Endothelial cell of umbilical vein (primary cell): ENCODE results near the gene CABP5. TPM values are rescaled to one million over a fixed set of nuclear protein-coding genes. Genes with fewer than 3 reads are reported as not detected.

ENCODE experiments used
- BruUV-seq: library from RNA; stranded (reverse); fragments of 400-500 nt; replicated peaks from 2 replicates; lab custom pipeline; 2021; lab: Mats Ljungman, UMichigan
- CTCF ChIA-PET: fragments of 300-600, 350-600 bp; sonication (Branson Sonifier 250); formaldehyde crosslinking; loops from one replicate; lab custom pipeline; 2021; ENCODE audit warnings: antibody characterized with exemption, inconsistent platforms; lab: Charles Lee
- POLR2A ChIA-PET: fragments of 300-600, 350-600 bp; sonication (Branson Sonifier 250); formaldehyde crosslinking; loops from one replicate; lab custom pipeline; 2021; ENCODE audit warnings: antibody characterized with exemption, inconsistent platforms; lab: Charles Lee
- DNase-seq: peaks from one replicate; pipeline ENCODE4 v3.0.0-alpha.2; 2011; ENCODE audit warnings: low read depth, low spot score
- FAIRE-seq: peaks from 2 replicates; lab custom pipeline; 2011; peaks lifted over from hg19 to GRCh38; lab: Jason Lieb, UNC
- H2AFZ ChIP-seq: 2 replicates; pipeline ENCODE4 v1.6.0; 2012; ENCODE audit warnings: low read depth, low read length, control low read depth, inconsistent platforms
- H3K27ac ChIP-seq: 2 replicates; pipeline ENCODE4 v1.5.1; 2011; ENCODE audit warnings: low read depth, mild to moderate bottlenecking, control low read depth, low read length, moderate library complexity; ENCODE audit not compliant: insufficient read depth
- H3K27me3 ChIP-seq, 2 experiments: 2 replicates each; pipeline versions ENCODE4 v1.6.0 to v1.6.1; 2011; ENCODE audit warnings: low read length in 2 of 2, mixed read lengths in 1 of 2; ENCODE audit not compliant: control insufficient read depth in 2 of 2, insufficient read depth in 2 of 2
- H3K36me3 ChIP-seq, 2 experiments: 2 replicates in 1 of 2; 3 replicates in 1 of 2; pipeline ENCODE4 v1.5.1; 2011; ENCODE audit warnings: low read length in 2 of 2, mild to moderate bottlenecking in 1 of 2, moderate library complexity in 1 of 2; ENCODE audit not compliant: control insufficient read depth in 2 of 2, insufficient read depth in 2 of 2; ENCODE audit errors: extremely low read depth in 1 of 2
- H3K4me1 ChIP-seq: 3 replicates; pipeline ENCODE4 v1.5.1; 2011; ENCODE audit warnings: mild to moderate bottlenecking, low read length; ENCODE audit not compliant: control insufficient read depth, insufficient read depth; ENCODE audit errors: extremely low read depth
- H3K4me2 ChIP-seq: 2 replicates; pipeline ENCODE4 v1.6.1; 2011; ENCODE audit warnings: low read length, control low read depth, mixed read lengths; ENCODE audit not compliant: insufficient read depth
- H3K4me3 ChIP-seq, 3 experiments: fragments of 200-600 bp in 1 of 3; sonication (generic), shearing (Covaris generic) in 1 of 3; replicated peaks in 1 of 3; 2 replicates each; pipeline ENCODE4 v1.5.1; 2011 to 2016; ENCODE audit warnings: control low read depth in 3 of 3, low read length in 3 of 3, mild to moderate bottlenecking in 2 of 3, inconsistent platforms in 1 of 3, low read depth in 1 of 3, moderate library complexity in 1 of 3; ENCODE audit not compliant: insufficient read depth in 1 of 3
- H3K79me2 ChIP-seq: 2 replicates; pipeline ENCODE4 v1.6.0; 2012; ENCODE audit warnings: low read length, inconsistent platforms; ENCODE audit not compliant: control insufficient read depth, insufficient read depth
- H3K9ac ChIP-seq: replicated peaks from 2 replicates; pipeline ENCODE3; 2011; ENCODE audit warnings: low read length, control low read depth; ENCODE audit not compliant: insufficient read depth; ENCODE audit errors: extremely low read depth
- H3K9me1 ChIP-seq: replicated peaks from 3 replicates; pipeline ENCODE4 v1.6.0; 2011; ENCODE audit warnings: mild to moderate bottlenecking, low read length; ENCODE audit not compliant: control insufficient read depth, insufficient read depth; ENCODE audit errors: extremely low read depth
- H3K9me3 ChIP-seq: replicated peaks from 2 replicates; pipeline ENCODE4 v1.5.1; 2012; ENCODE audit warnings: low read length, inconsistent platforms; ENCODE audit not compliant: control insufficient read depth, insufficient read depth
- H4K20me1 ChIP-seq: replicated peaks from 2 replicates; pipeline ENCODE3; 2011; ENCODE audit warnings: mild to moderate bottlenecking, low read length; ENCODE audit not compliant: control insufficient read depth, insufficient read depth; ENCODE audit errors: extremely low read depth
- EZH2 ChIP-seq: IDR thresholded peaks from 2 replicates; pipeline ENCODE4 v1.6.1; 2012; ENCODE audit warnings: borderline replicate concordance, low read depth, mild to moderate bottlenecking, moderate library complexity, low read length, inconsistent platforms; ENCODE audit not compliant: severe bottlenecking
- FOS ChIP-seq: IDR thresholded peaks from 2 replicates; pipeline ENCODE4 v1.6.1; 2011; ENCODE audit warnings: mild to moderate bottlenecking, low read length, moderate library complexity, borderline replicate concordance; ENCODE audit not compliant: insufficient read depth
- GATA2 ChIP-seq: IDR thresholded peaks from 2 replicates; pipeline ENCODE4 v1.7.0; 2011; ENCODE audit warnings: low read depth, mild to moderate bottlenecking, moderate library complexity, mixed read lengths, low read length; ENCODE audit not compliant: insufficient read length, insufficient read depth
- JUN ChIP-seq: IDR thresholded peaks from 2 replicates; pipeline ENCODE4 v1.6.1; 2011; ENCODE audit warnings: borderline replicate concordance, low read depth; ENCODE audit not compliant: insufficient read length, insufficient read depth
- MYC ChIP-seq: IDR thresholded peaks from one replicate; pipeline ENCODE4 v1.6.1; 2011; ENCODE audit warnings: mild to moderate bottlenecking, low read depth, low read length
- POLR2A ChIP-seq: IDR thresholded peaks from 2 replicates; pipeline ENCODE4 v1.6.1; 2012; ENCODE audit warnings: low read depth, mild to moderate bottlenecking, control low read depth, low read length
- POLR2AphosphoS5 ChIP-seq: IDR thresholded peaks from 2 replicates; pipeline ENCODE4 v1.6.1; 2012; ENCODE audit warnings: low read depth, mild to moderate bottlenecking, control low read depth, low read length, moderate library complexity; ENCODE audit not compliant: insufficient read depth
- dilution Hi-C: fragments of 300-500 bp; cut with MboI; formaldehyde crosslinking; loops from one replicate; pipeline ENCODE4 v1.15.0; 2019; ENCODE audit warnings: low sequenced_read_pairs; ENCODE audit not compliant: extremely low pct_ligation_motif_present
- intact Hi-C: fragments of 100-400 bp; cut with micrococcal nuclease; formaldehyde crosslinking; loops from one replicate; pipeline ENCODE4 v1.10.0; 2022
- polyA plus RNA-seq, 4 experiments: library from polyadenylated mRNA; depleted of rRNA in 3 of 4; stranded (reverse) in 3 of 4; unstranded in 1 of 4; fragments of >200 nt; gene quantifications; 2 replicates each; pipeline versions ENCODE4 v1.2.1 to v1.2.3, GENCODE V29; 2011 to 2012; ENCODE audit warnings: missing spikeins in 1 of 4
- total RNA-seq: library from RNA; stranded (reverse); gene quantifications from 2 replicates; pipeline ENCODE4 v1.2.3, GENCODE V29; 2021
- TF ChIP-seq, protein P1 (sequence below), 2 donors: IDR thresholded peaks; 1 replicate in 1 of 2; 2 replicates in 1 of 2; pipeline ENCODE4 v1.5.1; 2011; ENCODE audit warnings: low read length in 2 of 2, mild to moderate bottlenecking in 2 of 2, moderate library complexity in 2 of 2, control low read depth in 1 of 2, inconsistent platforms in 1 of 2, low read depth in 1 of 2; ENCODE audit not compliant: insufficient read depth in 1 of 2; ENCODE audit errors: extremely low read depth in 1 of 2
- TF ChIP-seq, protein P2 (sequence below): IDR thresholded peaks from 2 replicates; pipeline ENCODE4 v1.6.1; 2011; ENCODE audit not compliant: insufficient read depth, insufficient read length

Gene CABP5
- total and polyA plus RNA-seq, 2 donors (not counting 3 experiments of a cell fraction or from before 2014, with no cell fraction given) = not detected

DNA sequence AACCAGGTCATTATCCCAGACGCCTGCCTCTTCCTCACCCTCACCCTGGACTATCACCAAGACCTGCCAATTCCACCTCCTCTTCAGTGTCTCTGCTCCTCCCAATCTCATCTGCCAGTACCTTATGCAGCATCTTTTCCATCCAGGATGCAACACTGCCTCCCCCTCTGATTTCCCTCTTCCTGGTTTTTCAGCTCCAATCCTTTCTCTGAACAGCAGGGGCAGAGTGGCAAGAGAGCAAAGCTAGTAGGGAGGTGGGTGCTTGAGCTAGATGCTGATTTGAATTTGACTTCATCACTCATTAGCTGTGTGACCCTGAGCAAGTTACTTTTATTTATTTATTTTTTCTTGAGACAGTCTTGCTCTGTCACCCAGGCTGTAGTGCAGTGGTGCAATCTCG, 25.6 kb upstream of the CABP5 start:
- Histone ChIP-seq H3K9me1 (no peaks in the 10 kb centered on the region), H3K9me3 (no peaks in the 10 kb centered on the region), H3K27me3 (no peaks in the 10 kb centered on the region), H3K27ac (no peak overlapping the region), H3K36me3 (no peaks in the 10 kb centered on the region), H3K79me2 (no peaks in the 10 kb centered on the region), H3K4me1 (no peaks in the 10 kb centered on the region), H2AFZ (no peak overlapping the region), H3K4me3 (no peak overlapping the region), H3K4me2 (no peak overlapping the region), H3K9ac (no peak overlapping the region), H4K20me1 (no peaks in the 10 kb centered on the region)
- intact Hi-C loops = no loop called here
- POLR2A ChIA-PET = no interaction called here
- TF ChIP-seq POLR2AphosphoS5 (no peak), FOS (no peak), GATA2 (no peak), JUN (no peak), MYC (no peak), POLR2A (no peak), EZH2 (no peak)
- TF ChIP-seq, protein P1, sequence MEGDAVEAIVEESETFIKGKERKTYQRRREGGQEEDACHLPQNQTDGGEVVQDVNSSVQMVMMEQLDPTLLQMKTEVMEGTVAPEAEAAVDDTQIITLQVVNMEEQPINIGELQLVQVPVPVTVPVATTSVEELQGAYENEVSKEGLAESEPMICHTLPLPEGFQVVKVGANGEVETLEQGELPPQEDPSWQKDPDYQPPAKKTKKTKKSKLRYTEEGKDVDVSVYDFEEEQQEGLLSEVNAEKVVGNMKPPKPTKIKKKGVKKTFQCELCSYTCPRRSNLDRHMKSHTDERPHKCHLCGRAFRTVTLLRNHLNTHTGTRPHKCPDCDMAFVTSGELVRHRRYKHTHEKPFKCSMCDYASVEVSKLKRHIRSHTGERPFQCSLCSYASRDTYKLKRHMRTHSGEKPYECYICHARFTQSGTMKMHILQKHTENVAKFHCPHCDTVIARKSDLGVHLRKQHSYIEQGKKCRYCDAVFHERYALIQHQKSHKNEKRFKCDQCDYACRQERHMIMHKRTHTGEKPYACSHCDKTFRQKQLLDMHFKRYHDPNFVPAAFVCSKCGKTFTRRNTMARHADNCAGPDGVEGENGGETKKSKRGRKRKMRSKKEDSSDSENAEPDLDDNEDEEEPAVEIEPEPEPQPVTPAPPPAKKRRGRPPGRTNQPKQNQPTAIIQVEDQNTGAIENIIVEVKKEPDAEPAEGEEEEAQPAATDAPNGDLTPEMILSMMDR (IDR thresholded peaks at IDR 0.05; ENCODE audit: extremely low read depth in 1 of 2, insufficient read depth in 1 of 2, low read depth in 1 of 2, low read length in 2 of 2) = no peak
- TF ChIP-seq, protein P2, sequence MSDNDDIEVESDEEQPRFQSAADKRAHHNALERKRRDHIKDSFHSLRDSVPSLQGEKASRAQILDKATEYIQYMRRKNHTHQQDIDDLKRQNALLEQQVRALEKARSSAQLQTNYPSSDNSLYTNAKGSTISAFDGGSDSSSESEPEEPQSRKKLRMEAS = no peak
- dilution Hi-C loops = no loop called here
- no TSS peak for BruUV-seq
- CTCF ChIA-PET = interaction anchor here (0.6 to 1.4 kb wide), 4 partner anchors 14 to 205 kb away, joined by 3 to 4 read pairs (median 4); no protein-coding TSS in a partner anchor
- DNase-seq = no peak
- FAIRE-seq = no peak
